ENCODE measurements around the gene ARHGDIG.
"Not testable (repeated sequence)": the region's sequence is repeated elsewhere in the genome, so short reads cannot be mapped to it uniquely, and the experiment has no call there.

ARHGDIG gene

GRCh38 chr16:264440-264951 lies 15.9 kb upstream of the ARHGDIG start:
- Histone ChIP-seq H3K9ac (ENCODE audit: insufficient read length, low read depth) (no peak overlapping the region), H3K9me3 (ENCODE audit: insufficient read depth, low read length) (no peaks in the 10 kb centered on the region), H3K4me3 (ENCODE audit: insufficient read length, low read depth) (no peak overlapping the region), H3K27me3 (ENCODE audit: insufficient read depth, insufficient read length) (no peaks in the 10 kb centered on the region), H3K4me1 (ENCODE audit: insufficient read depth, insufficient read length) (peaks cover 1% of the 10 kb centered on the region), H3K36me3 (ENCODE audit: insufficient read depth, insufficient read length, low read length) (peaks cover 61% of the 10 kb centered on the region)
- TF ChIP-seq YY1 (IDR thresholded peaks at IDR 0.05; ENCODE audit: insufficient read depth, insufficient read length) (no peak), ZNF274 (IDR thresholded peaks at IDR 0.05; ENCODE audit: low read depth, low read length) (no peak), SUZ12 (IDR thresholded peaks at IDR 0.05; ENCODE audit: extremely low read depth, insufficient read depth, insufficient read length) (no peak)
- DNase-seq (ENCODE audit: low read depth, low spot score), result no peak

GRCh38 chr16:265002-265529 lies 15.3 kb upstream of the ARHGDIG start:
- Histone ChIP-seq H3K4me1 (ENCODE audit: insufficient read depth, insufficient read length) (peaks cover 2% of the 10 kb centered on the region), H3K9ac (ENCODE audit: insufficient read length, low read depth) (no peak overlapping the region), H3K27me3 (ENCODE audit: insufficient read depth, insufficient read length) (no peaks in the 10 kb centered on the region), H3K36me3 (ENCODE audit: insufficient read depth, insufficient read length, low read length) (peaks cover 56% of the 10 kb centered on the region), H3K9me3 (ENCODE audit: insufficient read depth, low read length) (no peaks in the 10 kb centered on the region), H3K4me3 (ENCODE audit: insufficient read length, low read depth) (no peak overlapping the region)
- DNase-seq (ENCODE audit: low read depth, low spot score), result no peak
- TF ChIP-seq SUZ12 (IDR thresholded peaks at IDR 0.05; ENCODE audit: extremely low read depth, insufficient read depth, insufficient read length), result no peak

- DNase-seq (ENCODE audit: low read depth, low spot score), result no peak
- H3K27me3 ChIP-seq (ENCODE audit: insufficient read depth, insufficient read length), result no peaks in the 10 kb centered on the region
- peaks cover 49% of the 10 kb centered on the region for H3K36me3 ChIP-seq (ENCODE audit: insufficient read depth, insufficient read length, low read length)
- H3K9ac ChIP-seq (ENCODE audit: insufficient read length, low read depth), result no peak overlapping the region
- H3K4me3 ChIP-seq (ENCODE audit: insufficient read length, low read depth), result no peak overlapping the region
- peaks cover 2% of the 10 kb centered on the region for H3K4me1 ChIP-seq (ENCODE audit: insufficient read depth, insufficient read length)
- no peaks in the 10 kb centered on the region for H3K9me3 ChIP-seq (ENCODE audit: insufficient read depth, low read length)
- TF ChIP-seq YY1 (IDR thresholded peaks at IDR 0.05; ENCODE audit: insufficient read depth, insufficient read length), result no peak
- TF ChIP-seq SUZ12 (IDR thresholded peaks at IDR 0.05; ENCODE audit: extremely low read depth, insufficient read depth, insufficient read length), result no peak
- no peak for TF ChIP-seq ZNF274 (IDR thresholded peaks at IDR 0.05; ENCODE audit: low read depth, low read length)
Observed at GRCh38 chr16:265711-266110, 14.7 kb upstream of the ARHGDIG start.

GRCh38 chr16:266258-267164 lies 13.9 kb upstream of the ARHGDIG start:
- H3K4me3 ChIP-seq (ENCODE audit: insufficient read length, low read depth), result no peak overlapping the region
- H3K9ac ChIP-seq (ENCODE audit: insufficient read length, low read depth), result no peak overlapping the region
- H3K9me3 ChIP-seq (ENCODE audit: insufficient read depth, low read length), result no peaks in the 10 kb centered on the region
- no peaks in the 10 kb centered on the region for H3K27me3 ChIP-seq (ENCODE audit: insufficient read depth, insufficient read length)
- peaks cover 6% of the 10 kb centered on the region for H3K4me1 ChIP-seq (ENCODE audit: insufficient read depth, insufficient read length)
- TF ChIP-seq YY1 (IDR thresholded peaks at IDR 0.05; ENCODE audit: insufficient read depth, insufficient read length) (no peak), ZNF274 (IDR thresholded peaks at IDR 0.05; ENCODE audit: low read depth, low read length) (no peak), SUZ12 (IDR thresholded peaks at IDR 0.05; ENCODE audit: extremely low read depth, insufficient read depth, insufficient read length) (no peak)
- DNase-seq (ENCODE audit: low read depth, low spot score), result no peak
- H3K36me3 ChIP-seq (ENCODE audit: insufficient read depth, insufficient read length, low read length), result peaks cover 41% of the 10 kb centered on the region

- H3K4me3 ChIP-seq (ENCODE audit: insufficient read length, low read depth); DNase-seq (ENCODE audit: low read depth, low spot score); H3K4me1 ChIP-seq (ENCODE audit: insufficient read depth, insufficient read length); H3K27me3 ChIP-seq (ENCODE audit: insufficient read depth, insufficient read length); H3K9ac ChIP-seq (ENCODE audit: insufficient read length, low read depth); H3K9me3 ChIP-seq (ENCODE audit: insufficient read depth, low read length): not testable (repeated sequence)
- H3K36me3 ChIP-seq (ENCODE audit: insufficient read depth, insufficient read length, low read length), result peaks cover 31% of the 10 kb centered on the region
Observed at GRCh38 chr16:267562-267961, 12.8 kb upstream of the ARHGDIG start.

- H3K9ac ChIP-seq (ENCODE audit: insufficient read length, low read depth), result no peak overlapping the region
- peaks cover 26% of the 10 kb centered on the region for H3K36me3 ChIP-seq (ENCODE audit: insufficient read depth, insufficient read length, low read length)
- DNase-seq (ENCODE audit: low read depth, low spot score), result no peak
- H3K9me3 ChIP-seq (ENCODE audit: insufficient read depth, low read length), result no peaks in the 10 kb centered on the region
- peaks cover 7% of the 10 kb centered on the region for H3K4me1 ChIP-seq (ENCODE audit: insufficient read depth, insufficient read length)
- no peaks in the 10 kb centered on the region for H3K27me3 ChIP-seq (ENCODE audit: insufficient read depth, insufficient read length)
- no peak overlapping the region for H3K4me3 ChIP-seq (ENCODE audit: insufficient read length, low read depth)
- TF ChIP-seq YY1 (IDR thresholded peaks at IDR 0.05; ENCODE audit: insufficient read depth, insufficient read length) (no peak), ZNF274 (IDR thresholded peaks at IDR 0.05; ENCODE audit: low read depth, low read length) (no peak), SUZ12 (IDR thresholded peaks at IDR 0.05; ENCODE audit: extremely low read depth, insufficient read depth, insufficient read length) (no peak)
Observed at GRCh38 chr16:268141-269053, 12.0 kb upstream of the ARHGDIG start.
